WTC11 (cell line): ENCODE measurements around the gene CIDEB. TPM values are rescaled to one million over a fixed set of nuclear protein-coding genes. Genes with fewer than 3 reads are reported as not detected.

Source experiments
- ATAC-seq: fragments of 200-7000 bp; cut with Tn5 transposase; 2 replicates; pipeline ENCODE4 v1.10.0; 2021; ENCODE audit warnings: mild to moderate bottlenecking, moderate library complexity
- CTCF ChIA-PET: fragments of 300-600 bp; sonication (Branson Sonifier 250); formaldehyde crosslinking; loops from one replicate; lab custom pipeline; 2021; ENCODE audit warnings: antibody characterized with exemption; lab: Charles Lee
- POLR2A ChIA-PET: fragments of 350-600 bp; sonication (Branson Sonifier 250); formaldehyde crosslinking; loops from one replicate; lab custom pipeline; 2021; ENCODE audit warnings: antibody characterized with exemption; lab: Charles Lee
- DNase-seq: peaks from one replicate; pipeline ENCODE4 v3.0.0; 2021; ENCODE audit warnings: low spot score
- H3K27ac Mint-ChIP-seq: 2 replicates; pipeline ENCODE4 v1.8.0; 2021; ENCODE audit warnings: mixed read lengths
- H3K27me3 Mint-ChIP-seq: 2 replicates; pipeline ENCODE4 v1.8.0; 2021; ENCODE audit warnings: low read depth, mild to moderate bottlenecking, moderate library complexity, mixed read lengths
- H3K36me3 Mint-ChIP-seq: 2 replicates; pipeline ENCODE4 v1.8.0; 2021; ENCODE audit warnings: mixed read lengths
- H3K4me1 Mint-ChIP-seq: 2 replicates; pipeline ENCODE4 v1.8.0; 2022; ENCODE audit warnings: mixed read lengths
- H3K4me3 Mint-ChIP-seq: 2 replicates; pipeline ENCODE4 v1.8.0; 2021; ENCODE audit warnings: mild to moderate bottlenecking, moderate library complexity, mixed read lengths
- H3K9me3 Mint-ChIP-seq: 2 replicates; pipeline ENCODE4 v1.8.0; 2021; ENCODE audit warnings: mixed read lengths
- ARID4B ChIP-seq: sonication (generic); formaldehyde crosslinking; IDR thresholded peaks from 2 replicates; pipeline ENCODE4 v1.8.0; 2023; ENCODE audit warnings: missing genetic modification reagents, mild to moderate bottlenecking, borderline replicate concordance
- ATF1 ChIP-seq: sonication (generic); formaldehyde crosslinking; IDR thresholded peaks from 2 replicates; pipeline ENCODE4 v1.8.1; 2023; ENCODE audit warnings: mild to moderate bottlenecking, moderate library complexity, missing genetic modification reagents
- ATF2 ChIP-seq: sonication (generic); formaldehyde crosslinking; IDR thresholded peaks from 2 replicates; pipeline ENCODE4 v1.8.1; 2022; ENCODE audit warnings: low read depth, missing genetic modification reagents, borderline replicate concordance
- ATF3 ChIP-seq: sonication (generic); formaldehyde crosslinking; conservative IDR thresholded peaks from 2 replicates; pipeline ENCODE4 v1.8.1; 2022; ENCODE audit warnings: mild to moderate bottlenecking, missing genetic modification reagents
- E2F4 ChIP-seq: sonication (generic); formaldehyde crosslinking; IDR thresholded peaks from 2 replicates; pipeline ENCODE4 v1.8.1; 2022; ENCODE audit warnings: low read depth, mild to moderate bottlenecking, moderate library complexity, missing genetic modification reagents, borderline replicate concordance
- ELF4 ChIP-seq: sonication (generic); formaldehyde crosslinking; IDR thresholded peaks from 2 replicates; pipeline ENCODE4 v1.8.1; 2022; ENCODE audit warnings: low read depth, mild to moderate bottlenecking, moderate library complexity, missing genetic modification reagents
- ETV6 ChIP-seq: sonication (generic); formaldehyde crosslinking; IDR thresholded peaks from 2 replicates; pipeline ENCODE4 v1.8.1; 2022; ENCODE audit warnings: mild to moderate bottlenecking, missing genetic modification reagents
- FOXJ3 ChIP-seq: sonication (generic); formaldehyde crosslinking; IDR thresholded peaks from 2 replicates; pipeline ENCODE4 v1.9.0; 2021; ENCODE audit warnings: missing genetic modification reagents, mild to moderate bottlenecking, borderline replicate concordance
- GRHL2 ChIP-seq: fragments of 250-450 bp; sonication (Bioruptor Pico); IDR thresholded peaks from 2 replicates; pipeline ENCODE4 v1.8.0; 2022; ENCODE audit warnings: mild to moderate bottlenecking, moderate library complexity; ENCODE audit not compliant: insufficient replicate concordance, severe bottlenecking
- HMGXB4 ChIP-seq: sonication (generic); formaldehyde crosslinking; IDR thresholded peaks from 2 replicates; pipeline ENCODE4 v1.8.1; 2023; ENCODE audit warnings: mild to moderate bottlenecking, moderate library complexity, missing genetic modification reagents
- NFATC4 ChIP-seq: fragments of 250-450 bp; sonication (Bioruptor Pico); IDR thresholded peaks from 2 replicates; pipeline ENCODE4 v1.9.0; 2021; ENCODE audit warnings: mild to moderate bottlenecking
- NFYB ChIP-seq: sonication (generic); formaldehyde crosslinking; conservative IDR thresholded peaks from 2 replicates; pipeline ENCODE4 v1.8.0; 2022; ENCODE audit warnings: low read depth, missing genetic modification reagents
- NR1H2 ChIP-seq: sonication (generic); formaldehyde crosslinking; IDR thresholded peaks from 2 replicates; pipeline ENCODE4 v1.9.0; 2021; ENCODE audit warnings: mild to moderate bottlenecking, moderate library complexity, missing genetic modification reagents
- OVOL2 ChIP-seq: fragments of 250-450 bp; sonication (Bioruptor Pico); IDR thresholded peaks from 2 replicates; pipeline ENCODE4 v1.9.0; 2021; ENCODE audit warnings: mild to moderate bottlenecking, borderline replicate concordance
- PREB ChIP-seq: sonication (generic); formaldehyde crosslinking; IDR thresholded peaks from 2 replicates; pipeline ENCODE4 v1.8.1; 2022; ENCODE audit warnings: mild to moderate bottlenecking, missing genetic modification reagents, moderate library complexity, borderline replicate concordance
- SMAD3 ChIP-seq: sonication (generic); formaldehyde crosslinking; IDR thresholded peaks from 2 replicates; pipeline ENCODE4 v1.8.0; 2022; ENCODE audit warnings: missing genetic modification reagents, mild to moderate bottlenecking, borderline replicate concordance
- TEAD1 ChIP-seq: sonication (generic); formaldehyde crosslinking; IDR thresholded peaks from 2 replicates; pipeline ENCODE4 v1.8.0; 2022; ENCODE audit warnings: mild to moderate bottlenecking, missing genetic modification reagents
- ZNF138 ChIP-seq: sonication (generic); formaldehyde crosslinking; conservative IDR thresholded peaks from 2 replicates; pipeline ENCODE4 v1.8.1; 2022; ENCODE audit warnings: mild to moderate bottlenecking, moderate library complexity, missing genetic modification reagents
- ZNF232 ChIP-seq: sonication (generic); formaldehyde crosslinking; IDR thresholded peaks from 2 replicates; pipeline ENCODE4 v1.8.0; 2022; ENCODE audit warnings: mild to moderate bottlenecking, missing genetic modification reagents
- ZNF263 ChIP-seq: sonication (generic); formaldehyde crosslinking; IDR thresholded peaks from 2 replicates; pipeline ENCODE4 v1.8.1; 2022; ENCODE audit warnings: low read depth, mild to moderate bottlenecking, moderate library complexity, missing genetic modification reagents
- total RNA-seq: library from RNA; stranded (reverse); gene quantifications from 3 replicates; pipeline ENCODE4 v1.2.3, GENCODE V29; 2021

CIDEB gene
- total RNA-seq, 1 experiment from 2014 or later = 4.7 TPM

GRCh38 chr14:24330973-24331674 lies 23.3 kb upstream of the CIDEB start:
- Mint-ChIP-seq H3K9me3 (no peaks in the 10 kb centered on the region), H3K27me3 (peaks cover 91% of the 10 kb centered on the region), H3K4me1 (peaks cover 23% of the 10 kb centered on the region), H3K4me3 (no peak overlapping the region), H3K27ac (no peak overlapping the region), H3K36me3 (no peaks in the 10 kb centered on the region)
- TF ChIP-seq ZNF263 (CRISPR knock-in tag) = 0 out of 2 replicates have a peak, but pooled peaks have one; percentile 56
- TF ChIP-seq OVOL2 (CRISPR knock-in tag) = no peak
- no peak for TF ChIP-seq HMGXB4 (CRISPR knock-in tag)
- no peak for DNase-seq
- ChIA-PET POLR2A (interaction anchor here (1.2 to 1.9 kb wide), 3 partner anchors 89 to 105 kb away, joined by 3 to 7 read pairs (median 4); partner anchors contain the start of gene TINF2), CTCF (interaction anchor here (1.0 to 17.1 kb wide), 10 partner anchors 15 to 106 kb away, joined by 3 to 518 read pairs (median 36); partner anchors contain the start of genes CBLN3, CIDEB, DHRS1 and KHNYN)
- no peak for ATAC-seq

GRCh38 chr14:24329736-24330135 lies 22.0 kb upstream of the CIDEB start:
- CTCF ChIA-PET = interaction anchor here (1.1 to 17.1 kb wide), 2 partner anchors 36 to 98 kb away, joined by 6 to 518 read pairs; partner anchors contain the start of genes CBLN3 and KHNYN
- ATAC-seq (no peak), DNase-seq (no peak)
- H3K9me3 Mint-ChIP-seq = no peaks in the 10 kb centered on the region
- H3K27ac Mint-ChIP-seq = no peak overlapping the region
- H3K4me3 Mint-ChIP-seq = no peak overlapping the region
- TF ChIP-seq PREB (CRISPR knock-in tag) (no peak), HMGXB4 (CRISPR knock-in tag) (no peak), E2F4 (CRISPR knock-in tag) (no peak), NR1H2 (no peak), NFATC4 (CRISPR knock-in tag) (no peak), ELF4 (CRISPR knock-in tag) (no peak), ETV6 (CRISPR knock-in tag) (no peak), TEAD1 (CRISPR knock-in tag) (no peak), ATF3 (CRISPR knock-in tag) (no peak), SMAD3 (CRISPR knock-in tag) (no peak), ZNF263 (CRISPR knock-in tag) (no peak), GRHL2 (CRISPR knock-in tag) (no peak), ARID4B (no peak), NFYB (CRISPR knock-in tag) (no peak), ATF2 (no peak), FOXJ3 (no peak), ZNF138 (CRISPR knock-in tag) (no peak), ZNF232 (CRISPR knock-in tag) (no peak), ATF1 (CRISPR knock-in tag) (no peak)
- POLR2A ChIA-PET = no interaction called here
- H3K36me3 Mint-ChIP-seq = no peaks in the 10 kb centered on the region
- H3K27me3 Mint-ChIP-seq = peaks cover 88% of the 10 kb centered on the region
- H3K4me1 Mint-ChIP-seq = peaks cover 13% of the 10 kb centered on the region
